22Rv1 (cell line): Measurements from ENCODE around the gene AGRP.

Experiments
- H3K27ac ChIP-seq: fragments of 450-650 bp; 2 replicates; pipeline ENCODE4 v1.5.1; 2017
- ZFX ChIP-seq: fragments of 450-650 bp; IDR thresholded peaks from 2 replicates; pipeline ENCODE4 v1.6.1; 2017; ENCODE audit warnings: antibody characterized with exemption, borderline replicate concordance
- TF ChIP-seq, protein P1 (sequence below): fragments of 450-650 bp; IDR thresholded peaks from 2 replicates; pipeline ENCODE4 v1.5.1; 2017; ENCODE audit warnings: mild to moderate bottlenecking

AGRP gene

GRCh38 chr16:67436640-67437193 is 46.6 kb downstream of the AGRP start:
- H3K27ac ChIP-seq, result no peak overlapping the region
- TF ChIP-seq ZFX, result no peak

GRCh38 chr16:67435758-67436164 is 47.6 kb downstream of the AGRP start:
- TF ChIP-seq ZFX, result no peak
- TF ChIP-seq, protein P1, sequence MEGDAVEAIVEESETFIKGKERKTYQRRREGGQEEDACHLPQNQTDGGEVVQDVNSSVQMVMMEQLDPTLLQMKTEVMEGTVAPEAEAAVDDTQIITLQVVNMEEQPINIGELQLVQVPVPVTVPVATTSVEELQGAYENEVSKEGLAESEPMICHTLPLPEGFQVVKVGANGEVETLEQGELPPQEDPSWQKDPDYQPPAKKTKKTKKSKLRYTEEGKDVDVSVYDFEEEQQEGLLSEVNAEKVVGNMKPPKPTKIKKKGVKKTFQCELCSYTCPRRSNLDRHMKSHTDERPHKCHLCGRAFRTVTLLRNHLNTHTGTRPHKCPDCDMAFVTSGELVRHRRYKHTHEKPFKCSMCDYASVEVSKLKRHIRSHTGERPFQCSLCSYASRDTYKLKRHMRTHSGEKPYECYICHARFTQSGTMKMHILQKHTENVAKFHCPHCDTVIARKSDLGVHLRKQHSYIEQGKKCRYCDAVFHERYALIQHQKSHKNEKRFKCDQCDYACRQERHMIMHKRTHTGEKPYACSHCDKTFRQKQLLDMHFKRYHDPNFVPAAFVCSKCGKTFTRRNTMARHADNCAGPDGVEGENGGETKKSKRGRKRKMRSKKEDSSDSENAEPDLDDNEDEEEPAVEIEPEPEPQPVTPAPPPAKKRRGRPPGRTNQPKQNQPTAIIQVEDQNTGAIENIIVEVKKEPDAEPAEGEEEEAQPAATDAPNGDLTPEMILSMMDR, result no peak
- no peak overlapping the region for H3K27ac ChIP-seq

DNA sequence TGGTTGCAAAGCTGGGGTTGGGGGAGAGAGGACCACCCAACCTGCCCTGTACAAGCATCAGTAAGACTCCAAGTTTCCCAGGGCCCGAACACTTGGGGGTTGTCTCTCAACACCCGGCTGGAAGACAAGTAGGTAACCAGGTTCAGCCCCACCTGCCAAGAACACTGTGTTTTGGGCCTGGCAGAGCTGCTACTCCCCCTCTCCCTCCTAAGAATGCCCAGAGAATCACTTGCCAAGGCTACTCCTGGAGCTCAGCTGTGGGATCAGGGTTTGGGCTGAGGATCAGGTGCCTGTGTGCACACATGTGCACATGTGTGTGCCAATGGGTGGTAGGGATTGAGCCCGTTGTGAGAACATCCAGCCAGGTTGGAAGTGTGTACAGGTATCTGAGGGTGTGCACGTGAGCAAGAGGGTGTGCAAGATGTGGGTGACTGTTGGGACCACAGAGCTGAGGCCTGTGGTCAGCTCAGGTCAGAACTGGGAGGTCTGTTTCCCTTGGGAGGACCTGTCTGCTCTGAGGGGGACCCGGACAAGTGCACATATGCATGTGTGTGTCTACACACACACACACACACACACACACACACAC is 50.1 kb downstream of the AGRP start:
- no peak for TF ChIP-seq ZFX
- TF ChIP-seq, protein P1, result no peak
- no peak overlapping the region for H3K27ac ChIP-seq
